H1 (cell line): ENCODE measurements around the gene SFN. TPM values are rescaled to one million over a fixed set of nuclear protein-coding genes. Genes with fewer than 3 reads are reported as not detected.

ENCODE experiments used
- CTCF ChIA-PET: fragments of 300-600 bp; sonication (Branson Sonifier 250); formaldehyde crosslinking; loops from one replicate; lab custom pipeline; 2021; ENCODE audit not compliant: partially characterized antibody; lab: Charles Lee
- POLR2A ChIA-PET: fragments of 300-600 bp; sonication (Branson Sonifier 250); formaldehyde crosslinking; loops from one replicate; lab custom pipeline; 2021; ENCODE audit warnings: inconsistent platforms; ENCODE audit not compliant: partially characterized antibody; lab: Charles Lee
- DNase-seq, 2 experiments: peaks; one replicate each; pipeline versions ENCODE4 v3.0.0 to v3.0.0-alpha.2; 2010 to 2022; ENCODE audit warnings: low spot score in 2 of 2, low read depth in 1 of 2, mixed read lengths in 1 of 2
- FAIRE-seq: peaks from 2 replicates; lab custom pipeline; 2011; peaks lifted over from hg19 to GRCh38; lab: Jason Lieb, UNC
- H2AFZ ChIP-seq: 2 replicates; pipeline ENCODE4 v1.8.1; 2012; ENCODE audit warnings: low read length, inconsistent platforms
- H2AK5ac ChIP-seq: 2 replicates; pipeline ENCODE4 v1.6.1; 2013; ENCODE audit warnings: low read depth, low read length
- H2BK120ac ChIP-seq: replicated peaks from 2 replicates; pipeline ENCODE3; 2013; ENCODE audit warnings: low read depth, low read length, inconsistent platforms
- H2BK12ac ChIP-seq: 2 replicates; pipeline ENCODE4 v1.6.1; 2013; ENCODE audit warnings: low read depth, low read length
- H2BK15ac ChIP-seq: 2 replicates; pipeline ENCODE4 v1.6.1; 2013; ENCODE audit warnings: low read length
- H2BK20ac ChIP-seq: 2 replicates; pipeline ENCODE4 v1.6.1; 2013; ENCODE audit warnings: low read length
- H2BK5ac ChIP-seq: 2 replicates; pipeline ENCODE4 v1.6.1; 2013; ENCODE audit warnings: low read depth, low read length
- H3K14ac ChIP-seq: 2 replicates; pipeline ENCODE4 v1.6.1; 2013; ENCODE audit warnings: inconsistent platforms; ENCODE audit not compliant: insufficient read length
- H3K18ac ChIP-seq: 2 replicates; pipeline ENCODE4 v1.6.1; 2013; ENCODE audit warnings: low read length; ENCODE audit errors: extremely low read depth
- H3K23ac ChIP-seq: 2 replicates; pipeline ENCODE4 v1.6.1; 2013; ENCODE audit warnings: inconsistent platforms; ENCODE audit not compliant: insufficient read length
- H3K23me2 ChIP-seq: 2 replicates; pipeline ENCODE4 v1.6.1; 2013; ENCODE audit warnings: low read depth, low read length
- H3K27ac ChIP-seq: 2 replicates; pipeline ENCODE4 v1.6.1; 2011; ENCODE audit warnings: low read depth, low read length, inconsistent platforms
- H3K27me3 ChIP-seq, 4 experiments: replicated peaks in 1 of 4; 1 replicate in 1 of 4; 2 replicates in 3 of 4; pipeline versions ENCODE4 v1.6.1 to v1.8.1; 2011 to 2013; ENCODE audit warnings: low read length in 3 of 4, mild to moderate bottlenecking in 3 of 4, inconsistent platforms in 2 of 4, mixed read lengths in 2 of 4, moderate library complexity in 1 of 4; ENCODE audit not compliant: control insufficient read depth in 3 of 4, insufficient read depth in 3 of 4; ENCODE audit errors: extremely low read depth in 1 of 4
- H3K36me3 ChIP-seq, 4 experiments: 2 replicates each; pipeline versions ENCODE4 v1.6.1 to v1.8.1; 2011 to 2013; ENCODE audit warnings: mild to moderate bottlenecking in 4 of 4, low read length in 3 of 4, moderate library complexity in 2 of 4, control low read depth in 1 of 4, inconsistent platforms in 1 of 4; ENCODE audit not compliant: insufficient read depth in 4 of 4, control insufficient read depth in 2 of 4
- H3K4ac ChIP-seq: replicated peaks from 2 replicates; pipeline ENCODE3; 2013; ENCODE audit warnings: low read length, low read depth, mixed read lengths, inconsistent platforms; ENCODE audit not compliant: insufficient read length
- H3K4me1 ChIP-seq, 4 experiments: replicated peaks in 1 of 4; 1 replicate in 1 of 4; 2 replicates in 3 of 4; pipeline versions ENCODE4 v1.6.1 to v1.8.1; 2011 to 2013; ENCODE audit warnings: low read length in 3 of 4, inconsistent platforms in 2 of 4, mixed read lengths in 1 of 4; ENCODE audit not compliant: insufficient read depth in 4 of 4, control insufficient read depth in 3 of 4
- H3K4me2 ChIP-seq, 2 experiments: 2 replicates each; pipeline versions ENCODE4 v1.6.1 to v1.8.1; 2011 to 2013; ENCODE audit warnings: low read depth in 2 of 2, low read length in 2 of 2, control low read depth in 1 of 2, inconsistent platforms in 1 of 2, mild to moderate bottlenecking in 1 of 2; ENCODE audit not compliant: insufficient read depth in 1 of 2
- H3K4me3 ChIP-seq, 4 experiments: fragments of 200-600, 300-600 bp in 1 of 4; sonication (generic), shearing (Covaris generic), sonication (Bioruptor Twin) in 1 of 4; 2 replicates each; pipeline versions ENCODE4 v1.5.1 to v1.8.1; 2011 to 2016; ENCODE audit warnings: low read length in 4 of 4, low read depth in 3 of 4, control low read depth in 2 of 4, inconsistent platforms in 2 of 4, mild to moderate bottlenecking in 2 of 4, mixed read lengths in 1 of 4, moderate library complexity in 1 of 4; ENCODE audit not compliant: insufficient read depth in 2 of 4; ENCODE audit errors: extremely low read depth in 1 of 4
- H3K56ac ChIP-seq: replicated peaks from 2 replicates; pipeline ENCODE3; 2013; ENCODE audit warnings: low read depth, mild to moderate bottlenecking, mixed read lengths, low read length, inconsistent platforms; ENCODE audit not compliant: insufficient read length
- H3K79me1 ChIP-seq: 2 replicates; pipeline ENCODE4 v1.6.1; 2013; ENCODE audit warnings: low read depth, low read length, control low read depth
- H3K79me2 ChIP-seq, 2 experiments: 2 replicates each; pipeline versions ENCODE4 v1.6.1 to v1.8.1; 2012 to 2013; ENCODE audit warnings: low read length in 2 of 2, mild to moderate bottlenecking in 2 of 2, inconsistent platforms in 1 of 2; ENCODE audit not compliant: insufficient read depth in 2 of 2, control insufficient read depth in 1 of 2
- H3K9ac ChIP-seq, 4 experiments: replicated peaks in 1 of 4; 1 replicate in 1 of 4; 2 replicates in 3 of 4; pipeline versions ENCODE4 v1.6.1 to v1.8.1; 2011 to 2013; ENCODE audit warnings: low read depth in 3 of 4, low read length in 3 of 4, control low read depth in 2 of 4, mild to moderate bottlenecking in 2 of 4, moderate library complexity in 2 of 4, inconsistent platforms in 1 of 4; ENCODE audit errors: extremely low read depth in 1 of 4
- H3K9me3 ChIP-seq, 2 experiments: 2 replicates each; pipeline versions ENCODE4 v1.6.1 to v1.8.1; 2012 to 2013; ENCODE audit warnings: mild to moderate bottlenecking in 2 of 2, moderate library complexity in 2 of 2, control low read depth in 1 of 2, inconsistent platforms in 1 of 2, low read depth in 1 of 2, low read length in 1 of 2, mixed read lengths in 1 of 2; ENCODE audit not compliant: insufficient read depth in 2 of 2
- H4K20me1 ChIP-seq, 2 experiments: replicated peaks in 1 of 2; 2 replicates each; pipeline versions ENCODE3 to v1.8.1; 2011 to 2013; ENCODE audit warnings: inconsistent platforms in 2 of 2, low read length in 2 of 2, mild to moderate bottlenecking in 1 of 2; ENCODE audit not compliant: insufficient read depth in 2 of 2, control insufficient read depth in 1 of 2
- H4K5ac ChIP-seq: 2 replicates; pipeline ENCODE4 v1.6.1; 2013; ENCODE audit warnings: low read length, low read depth, mixed read lengths, inconsistent platforms; ENCODE audit not compliant: insufficient read length
- H4K8ac ChIP-seq: 2 replicates; pipeline ENCODE4 v1.8.0; 2013; ENCODE audit warnings: mild to moderate bottlenecking, moderate library complexity, low read length, inconsistent platforms; ENCODE audit not compliant: insufficient read depth; ENCODE audit errors: extremely low read depth
- H4K91ac ChIP-seq: replicated peaks from 2 replicates; pipeline ENCODE3; 2013; ENCODE audit warnings: low read length, mixed read lengths, inconsistent platforms; ENCODE audit not compliant: insufficient read length
- CEBPB ChIP-seq: IDR thresholded peaks from 2 replicates; pipeline ENCODE4 v1.6.1; 2012; ENCODE audit warnings: low read depth, low read length
- KDM5A ChIP-seq: fragments of 200-600 bp; IDR thresholded peaks from 2 replicates; pipeline ENCODE4 v1.7.1; 2012; ENCODE audit warnings: mild to moderate bottlenecking, low read length, inconsistent platforms, mixed read lengths
- WGBS, 2 experiments: shearing (Covaris generic) in 1 of 2; methylation state at CpG; one replicate each; pipeline versions ENCODE4 v1.1.6 to v1.1.7; 2013 to 2015; ENCODE audit warnings: low lambda C conversion rate in 2 of 2, mixed read lengths in 2 of 2, inconsistent platforms in 1 of 2, low coverage in 1 of 2, missing lambda C conversion rate in 1 of 2; ENCODE audit not compliant: insufficient replicate concordance in 2 of 2, insufficient coverage in 1 of 2, insufficient read length in 1 of 2; ENCODE audit errors: extremely low coverage in 1 of 2, missing lambda C conversion rate in 1 of 2; 5-methylcytosine and 5-hydroxymethylcytosine counted together
- polyA plus RNA-seq, 7 experiments: library from polyadenylated mRNA; depleted of rRNA in 3 of 7; stranded (reverse) in 5 of 7; unstranded in 2 of 7; fragments of >200 nt in 5 of 7; fragments of 200-250 nt in 2 of 7; gene quantifications; 1 replicate in 5 of 7; 2 replicates in 1 of 7; 4 replicates in 1 of 7; pipeline versions ENCODE4 v1.2.1 to v1.2.3, GENCODE V29; 2011 to 2013; ENCODE audit warnings: missing spikeins in 2 of 7, mixed read lengths in 2 of 7
- total RNA-seq: library from RNA; stranded (reverse); fragmentation: NEBNext Ultra II Directional; extraction: Animal tissue kit (Norgen Biotek cat#: 25700); gene quantifications from 2 replicates; pipeline ENCODE4 v1.2.1, GENCODE V29; 2021

Gene SFN
- total and polyA plus RNA-seq, 2 of the 8 experiments (the other 6 are each of a cell fraction or from before 2014, with no cell fraction given), result 3.3 to 3.9 TPM

DNA sequence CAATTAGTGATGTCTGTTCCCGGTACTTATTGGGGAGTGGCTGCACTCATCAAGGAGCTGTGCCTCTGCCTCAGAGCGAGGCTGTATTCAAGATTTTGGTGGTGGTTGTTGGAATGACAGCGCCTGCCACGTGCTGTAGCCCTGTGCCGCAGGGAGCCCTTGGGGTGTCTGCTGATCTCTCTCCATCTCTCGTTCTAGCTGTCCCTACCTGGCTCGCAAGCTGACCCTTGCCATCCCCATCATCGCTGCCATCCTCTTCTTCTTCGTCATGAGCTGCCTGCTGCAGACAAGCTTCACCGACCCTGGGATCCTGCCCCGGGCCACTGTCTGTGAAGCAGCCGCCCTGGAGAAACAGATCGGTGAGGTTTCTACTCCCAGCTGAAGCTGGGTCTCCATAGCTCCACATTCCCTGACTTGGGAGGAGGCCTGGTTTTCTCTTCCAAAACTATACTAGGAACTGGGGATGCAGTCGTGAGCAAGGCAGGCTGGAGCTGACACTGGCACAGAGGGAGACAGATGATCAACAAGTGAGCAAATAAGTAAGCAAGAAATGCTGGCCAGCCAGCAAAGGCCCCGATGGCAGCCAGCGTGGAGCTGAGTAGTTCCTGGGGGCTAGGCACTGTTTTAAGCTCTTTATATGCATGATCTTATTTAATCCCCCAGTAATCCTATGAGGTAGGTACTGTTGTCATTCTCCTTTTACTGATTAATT is 30.5 kb upstream of the SFN start:
- Histone ChIP-seq H4K20me1 (peaks cover 9 to 12% of the 10 kb centered on the region in 2 experiments), H3K23me2 (peaks cover 2% of the 10 kb centered on the region; the same call in 1 of the 2 replicates), H3K36me3 (peaks cover 0 to 21% (median 10%) of the 10 kb centered on the region in 4 experiments; a peak in 5 of 8 replicates), H2BK20ac (no peak overlapping the region), H3K9me3 (no peaks in the 10 kb centered on the region), H3K27me3 (no peaks in the 10 kb centered on the region), H2BK5ac (no peak overlapping the region), H3K4me1 (peaks cover 0 to 9% (median under 1%) of the 10 kb centered on the region in 4 experiments; a peak in 5 of 7 replicates), H3K79me1 (peaks cover 11% of the 10 kb centered on the region)
- no peak for FAIRE-seq
- no peak for DNase-seq
- no peak for TF ChIP-seq CEBPB
- no peak for TF ChIP-seq KDM5A
- TF ChIP-seq, all 59 proteins: peak for 0
- Histone ChIP-seq H4K5ac (no peak overlapping the region), H2AFZ (no peak overlapping the region), H2BK120ac (no peak overlapping the region), H3K27ac (no peak overlapping the region), H4K8ac (no peak overlapping the region), H3K14ac (no peak overlapping the region), H3K79me2 (peaks cover 0 to 11% of the 10 kb centered on the region in 2 experiments; a peak in 1 of 4 replicates), H2AK5ac (no peak overlapping the region), H3K56ac (no peak overlapping the region), H3K18ac (no peak overlapping the region), H3K4me2 (no peak overlapping the region), H4K91ac (no peak overlapping the region), H3K4me3 (no peak overlapping the region), H3K4ac (no peak overlapping the region), H3K9ac (no peak overlapping the region), H2BK12ac (no peak overlapping the region), H3K23ac (no peak overlapping the region), H2BK15ac (no peak overlapping the region)
- 95% methylated on average over 16 of the region's 16 CpGs; no CpG with 5 or more reads in 1 of the 2 experiments for WGBS, 2 experiments
- CTCF ChIA-PET, result interaction anchor here (0.7 to 12.8 kb wide), 13 partner anchors 11 to 335 kb away, joined by 3 to 125 read pairs (median 4); partner anchors contain the start of gene SFN
- POLR2A ChIA-PET, result interaction anchor here (0.8 to 1.4 kb wide), 5 partner anchors 8 to 100 kb away, joined by 3 read pairs; partner anchors contain the start of gene GPATCH3
